HepG2 (cell line): ENCODE measurements around the gene PC. TPM values are rescaled to one million over a fixed set of nuclear protein-coding genes. Genes with fewer than 3 reads are reported as not detected.

ENCODE experiments used
- ARNT ChIP-seq: fragments of 450-650 bp; IDR thresholded peaks from 2 replicates; pipeline ENCODE4 v1.6.1; 2017
- BRCA1 ChIP-seq: sonication (generic); formaldehyde crosslinking; IDR thresholded peaks from 2 replicates; pipeline ENCODE4 v1.4.0; 2020; ENCODE audit warnings: missing genetic modification reagents
- ESRRA ChIP-seq: sonication (generic); formaldehyde crosslinking; IDR thresholded peaks from 2 replicates; pipeline ENCODE4 v1.5.1; 2020; ENCODE audit warnings: mild to moderate bottlenecking, low read depth, missing genetic modification reagents
- FLYWCH1 ChIP-seq: sonication (generic); formaldehyde crosslinking; IDR thresholded peaks from 2 replicates; pipeline ENCODE4 v1.8.1; 2023; ENCODE audit warnings: mild to moderate bottlenecking, missing genetic modification reagents
- HNF4G ChIP-seq, 2 experiments: sonication (generic) in 1 of 2; formaldehyde crosslinking in 1 of 2; IDR thresholded peaks; 2 replicates each; pipeline versions ENCODE4 v1.4.0 to v1.6.1; 2011 to 2020; ENCODE audit warnings: borderline replicate concordance in 2 of 2, low read depth in 2 of 2, mild to moderate bottlenecking in 2 of 2, low read length in 1 of 2, missing genetic modification reagents in 1 of 2, moderate library complexity in 1 of 2
- PITX1 ChIP-seq: sonication (generic); formaldehyde crosslinking; IDR thresholded peaks from 2 replicates; pipeline ENCODE4 v1.5.1; 2020; ENCODE audit warnings: mild to moderate bottlenecking, missing genetic modification reagents
- POGZ ChIP-seq: sonication (generic); formaldehyde crosslinking; IDR thresholded peaks from 2 replicates; pipeline ENCODE4 v1.4.0; 2020; ENCODE audit warnings: mild to moderate bottlenecking, missing genetic modification reagents
- TOE1 ChIP-seq: sonication (generic); formaldehyde crosslinking; IDR thresholded peaks from 2 replicates; pipeline ENCODE4 v1.4.0; 2020; ENCODE audit warnings: mild to moderate bottlenecking, missing genetic modification reagents
- ZMYM3 ChIP-seq: sonication (generic); formaldehyde crosslinking; IDR thresholded peaks from 2 replicates; pipeline ENCODE4 v1.5.1; 2020; ENCODE audit warnings: mild to moderate bottlenecking, missing genetic modification reagents
- ZNF33A ChIP-seq: sonication (generic); formaldehyde crosslinking; IDR thresholded peaks from 2 replicates; pipeline ENCODE4 v1.5.1; 2020; ENCODE audit warnings: missing genetic modification reagents, mild to moderate bottlenecking, moderate library complexity, borderline replicate concordance
- polyA plus RNA-seq, 8 experiments: library from polyadenylated mRNA; depleted of rRNA in 3 of 8; stranded (reverse) in 7 of 8; unstranded in 1 of 8; fragments of >200 nt; fragmentation: Illumina TruSeq in 4 of 8; extraction: Trizol in 4 of 8; gene quantifications; 2 replicates each; pipeline versions ENCODE4 v1.2.1 to v1.2.3, GENCODE V29; 2011 to 2016; ENCODE audit warnings: low read depth in 4 of 8, missing spikeins in 1 of 8, mixed read lengths in 1 of 8; ENCODE audit not compliant: insufficient read depth in 1 of 8
- total RNA-seq, 5 experiments: library from RNA; depleted of rRNA; stranded (reverse); fragments of >200 nt; fragmentation: Illumina TruSeq; extraction: Trizol; gene quantifications; 2 replicates each; pipeline ENCODE4 v1.2.3, GENCODE V29; 2016; ENCODE audit warnings: low read depth in 1 of 5
- TF ChIP-seq, protein P1 (sequence below): IDR thresholded peaks from 2 replicates; pipeline ENCODE4 v1.6.1; 2016; ENCODE audit warnings: missing biosample characterization, missing genetic modification reagents, low read depth
- TF ChIP-seq, protein P2 (sequence below): sonication (generic); formaldehyde crosslinking; IDR thresholded peaks from 2 replicates; pipeline ENCODE4 v1.5.1; 2020; ENCODE audit warnings: mild to moderate bottlenecking, missing genetic modification reagents
- TF ChIP-seq, protein P3 (sequence below): sonication (generic); formaldehyde crosslinking; IDR thresholded peaks from 2 replicates; pipeline ENCODE4 v1.5.1; 2020; ENCODE audit warnings: mild to moderate bottlenecking, missing genetic modification reagents, moderate library complexity
- TF ChIP-seq, protein P4 (sequence below): IDR thresholded peaks from 2 replicates; pipeline ENCODE4 v1.6.1; 2012; ENCODE audit warnings: low read depth, low read length, improper control_type of control experiment
- TF ChIP-seq, protein P5 (sequence below): sonication (generic); formaldehyde crosslinking; IDR thresholded peaks from 2 replicates; pipeline ENCODE4; 2020; ENCODE audit warnings: missing genetic modification reagents, mild to moderate bottlenecking, borderline replicate concordance

Gene PC
- total and polyA plus RNA-seq, 2 of the 13 experiments (the other 11 are each of a cell fraction or from before 2014, with no cell fraction given) = 29.0 to 39.0 TPM

DNA sequence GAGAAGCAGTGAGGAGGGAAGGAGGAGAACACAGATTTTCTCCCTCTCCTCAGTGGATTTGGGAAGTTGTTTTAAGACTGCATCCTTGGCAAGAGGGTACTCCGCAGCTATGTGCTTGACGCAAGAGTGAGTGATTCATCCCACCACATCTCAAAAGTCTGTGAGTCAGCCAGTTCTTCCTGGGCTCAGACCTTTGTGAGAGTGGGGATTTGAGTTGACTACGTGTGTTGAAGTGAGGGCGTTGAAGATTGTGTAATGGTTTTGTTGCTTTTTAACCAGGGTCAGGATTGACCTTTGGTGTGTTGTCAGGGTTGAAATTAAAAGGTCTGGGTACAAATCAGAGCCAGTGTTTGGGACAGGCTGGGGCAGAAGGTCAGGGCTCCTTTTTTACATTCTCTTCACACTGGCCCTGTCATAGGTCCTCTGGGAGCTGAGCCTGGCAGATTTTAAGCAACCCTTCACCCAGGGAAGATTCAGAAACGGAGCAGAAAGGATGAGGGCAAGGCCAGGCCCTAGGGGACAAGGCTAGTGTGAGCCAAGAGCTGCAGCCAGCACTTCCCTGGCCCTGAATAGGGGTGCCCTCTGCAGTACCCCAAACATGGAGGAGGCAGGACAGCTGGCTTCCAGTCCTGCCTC lies 12.7 kb upstream of the PC start (continued):
- TF ChIP-seq, protein P1, sequence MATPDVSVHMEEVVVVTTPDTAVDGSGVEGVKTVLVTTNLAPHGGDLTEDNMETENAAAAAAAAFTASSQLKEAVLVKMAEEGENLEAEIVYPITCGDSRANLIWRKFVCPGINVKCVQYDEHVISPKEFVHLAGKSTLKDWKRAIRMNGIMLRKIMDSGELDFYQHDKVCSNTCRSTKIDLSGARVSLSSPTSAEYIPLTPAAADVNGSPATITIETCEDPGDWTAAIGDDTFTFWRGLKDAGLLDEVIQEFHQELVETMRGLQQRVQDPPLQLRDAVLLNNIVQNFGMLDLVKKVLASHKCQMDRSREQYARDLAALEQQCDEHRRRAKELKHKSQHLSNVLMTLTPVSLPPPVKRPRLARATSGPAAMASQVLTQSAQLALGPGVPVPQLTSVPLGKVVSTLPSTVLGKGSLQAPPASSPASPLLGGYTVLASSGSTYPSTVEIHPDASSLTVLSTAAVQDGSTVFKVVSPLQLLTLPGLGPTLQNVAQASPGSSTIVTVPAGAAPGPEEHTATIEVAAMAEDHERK (CRISPR knock-in tag) = no peak
- peak; percentile 91 for TF ChIP-seq ESRRA (CRISPR knock-in tag)
- no peak for TF ChIP-seq BRCA1 (CRISPR knock-in tag)
- 0 out of 2 replicates have a peak, but pooled peaks have one; percentile 29 for TF ChIP-seq TOE1
- TF ChIP-seq, protein P2, sequence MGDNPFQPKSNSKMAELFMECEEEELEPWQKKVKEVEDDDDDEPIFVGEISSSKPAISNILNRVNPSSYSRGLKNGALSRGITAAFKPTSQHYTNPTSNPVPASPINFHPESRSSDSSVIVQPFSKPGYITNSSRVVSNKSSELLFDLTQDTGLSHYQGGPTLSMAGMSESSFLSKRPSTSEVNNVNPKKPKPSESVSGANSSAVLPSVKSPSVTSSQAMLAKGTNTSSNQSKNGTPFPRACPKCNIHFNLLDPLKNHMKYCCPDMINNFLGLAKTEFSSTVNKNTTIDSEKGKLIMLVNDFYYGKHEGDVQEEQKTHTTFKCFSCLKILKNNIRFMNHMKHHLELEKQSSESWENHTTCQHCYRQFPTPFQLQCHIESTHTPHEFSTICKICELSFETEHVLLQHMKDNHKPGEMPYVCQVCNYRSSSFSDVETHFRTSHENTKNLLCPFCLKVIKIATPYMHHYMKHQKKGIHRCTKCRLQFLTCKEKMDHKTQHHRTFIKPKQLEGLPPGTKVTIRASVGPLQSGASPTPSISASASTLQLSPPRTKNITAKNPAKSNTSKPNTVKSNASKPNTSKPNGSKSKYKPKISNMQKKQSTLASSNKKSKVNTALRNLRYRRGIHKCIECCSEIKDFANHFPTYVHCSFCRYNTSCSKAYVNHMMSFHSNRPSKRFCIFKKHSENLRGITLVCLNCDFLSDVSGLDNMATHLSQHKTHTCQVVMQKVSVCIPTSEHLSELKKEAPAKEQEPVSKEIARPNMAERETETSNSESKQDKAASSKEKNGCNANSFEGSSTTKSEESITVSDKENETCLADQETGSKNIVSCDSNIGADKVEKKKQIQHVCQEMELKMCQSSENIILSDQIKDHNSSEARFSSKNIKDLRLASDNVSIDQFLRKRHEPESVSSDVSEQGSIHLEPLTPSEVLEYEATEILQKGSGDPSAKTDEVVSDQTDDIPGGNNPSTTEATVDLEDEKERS (CRISPR knock-in tag) = peak; percentile 98
- TF ChIP-seq ZNF33A = peak; percentile 87; the same call in 1 of the 2 replicates
- TF ChIP-seq PITX1 (CRISPR knock-in tag) = peak; percentile 91
- TF ChIP-seq, protein P3, sequence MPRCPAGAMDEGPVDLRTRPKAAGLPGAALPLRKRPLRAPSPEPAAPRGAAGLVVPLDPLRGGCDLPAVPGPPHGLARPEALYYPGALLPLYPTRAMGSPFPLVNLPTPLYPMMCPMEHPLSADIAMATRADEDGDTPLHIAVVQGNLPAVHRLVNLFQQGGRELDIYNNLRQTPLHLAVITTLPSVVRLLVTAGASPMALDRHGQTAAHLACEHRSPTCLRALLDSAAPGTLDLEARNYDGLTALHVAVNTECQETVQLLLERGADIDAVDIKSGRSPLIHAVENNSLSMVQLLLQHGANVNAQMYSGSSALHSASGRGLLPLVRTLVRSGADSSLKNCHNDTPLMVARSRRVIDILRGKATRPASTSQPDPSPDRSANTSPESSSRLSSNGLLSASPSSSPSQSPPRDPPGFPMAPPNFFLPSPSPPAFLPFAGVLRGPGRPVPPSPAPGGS = no peak; the same call in 1 of the 2 replicates
- TF ChIP-seq ZMYM3 (CRISPR knock-in tag) = peak; percentile 91
- TF ChIP-seq, protein P4, sequence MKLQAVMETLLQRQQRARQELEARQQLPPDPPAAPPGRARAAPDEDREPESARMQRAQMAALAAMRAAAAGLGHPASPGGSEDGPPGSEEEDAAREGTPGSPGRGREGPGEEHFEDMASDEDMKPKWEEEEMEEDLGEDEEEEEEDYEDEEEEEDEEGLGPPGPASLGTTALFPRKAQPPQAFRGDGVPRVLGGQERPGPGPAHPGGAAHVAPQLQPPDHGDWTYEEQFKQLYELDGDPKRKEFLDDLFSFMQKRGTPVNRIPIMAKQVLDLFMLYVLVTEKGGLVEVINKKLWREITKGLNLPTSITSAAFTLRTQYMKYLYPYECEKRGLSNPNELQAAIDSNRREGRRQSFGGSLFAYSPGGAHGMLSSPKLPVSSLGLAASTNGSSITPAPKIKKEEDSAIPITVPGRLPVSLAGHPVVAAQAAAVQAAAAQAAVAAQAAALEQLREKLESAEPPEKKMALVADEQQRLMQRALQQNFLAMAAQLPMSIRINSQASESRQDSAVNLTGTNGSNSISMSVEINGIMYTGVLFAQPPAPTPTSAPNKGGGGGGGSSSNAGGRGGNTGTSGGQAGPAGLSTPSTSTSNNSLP = peak; percentile 75
- no peak for TF ChIP-seq FLYWCH1
- peak; percentile 94 for TF ChIP-seq HNF4G (IDR thresholded peaks at IDR 0.05; ENCODE audit: borderline replicate concordance, low read depth, low read length)
- peak; percentile 86; the same call in 1 of the 2 replicates for TF ChIP-seq HNF4G (CRISPR knock-in tag; IDR thresholded peaks at IDR 0.05; ENCODE audit: borderline replicate concordance, low read depth)
- TF ChIP-seq ARNT = no peak
- TF ChIP-seq, protein P5, sequence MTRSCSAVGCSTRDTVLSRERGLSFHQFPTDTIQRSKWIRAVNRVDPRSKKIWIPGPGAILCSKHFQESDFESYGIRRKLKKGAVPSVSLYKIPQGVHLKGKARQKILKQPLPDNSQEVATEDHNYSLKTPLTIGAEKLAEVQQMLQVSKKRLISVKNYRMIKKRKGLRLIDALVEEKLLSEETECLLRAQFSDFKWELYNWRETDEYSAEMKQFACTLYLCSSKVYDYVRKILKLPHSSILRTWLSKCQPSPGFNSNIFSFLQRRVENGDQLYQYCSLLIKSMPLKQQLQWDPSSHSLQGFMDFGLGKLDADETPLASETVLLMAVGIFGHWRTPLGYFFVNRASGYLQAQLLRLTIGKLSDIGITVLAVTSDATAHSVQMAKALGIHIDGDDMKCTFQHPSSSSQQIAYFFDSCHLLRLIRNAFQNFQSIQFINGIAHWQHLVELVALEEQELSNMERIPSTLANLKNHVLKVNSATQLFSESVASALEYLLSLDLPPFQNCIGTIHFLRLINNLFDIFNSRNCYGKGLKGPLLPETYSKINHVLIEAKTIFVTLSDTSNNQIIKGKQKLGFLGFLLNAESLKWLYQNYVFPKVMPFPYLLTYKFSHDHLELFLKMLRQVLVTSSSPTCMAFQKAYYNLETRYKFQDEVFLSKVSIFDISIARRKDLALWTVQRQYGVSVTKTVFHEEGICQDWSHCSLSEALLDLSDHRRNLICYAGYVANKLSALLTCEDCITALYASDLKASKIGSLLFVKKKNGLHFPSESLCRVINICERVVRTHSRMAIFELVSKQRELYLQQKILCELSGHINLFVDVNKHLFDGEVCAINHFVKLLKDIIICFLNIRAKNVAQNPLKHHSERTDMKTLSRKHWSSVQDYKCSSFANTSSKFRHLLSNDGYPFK (CRISPR knock-in tag) = no peak
- peak; percentile 87 for TF ChIP-seq POGZ (CRISPR knock-in tag)
